ENCODE measurements around the gene SLC9C1.

The SLC9C1 gene

DNA sequence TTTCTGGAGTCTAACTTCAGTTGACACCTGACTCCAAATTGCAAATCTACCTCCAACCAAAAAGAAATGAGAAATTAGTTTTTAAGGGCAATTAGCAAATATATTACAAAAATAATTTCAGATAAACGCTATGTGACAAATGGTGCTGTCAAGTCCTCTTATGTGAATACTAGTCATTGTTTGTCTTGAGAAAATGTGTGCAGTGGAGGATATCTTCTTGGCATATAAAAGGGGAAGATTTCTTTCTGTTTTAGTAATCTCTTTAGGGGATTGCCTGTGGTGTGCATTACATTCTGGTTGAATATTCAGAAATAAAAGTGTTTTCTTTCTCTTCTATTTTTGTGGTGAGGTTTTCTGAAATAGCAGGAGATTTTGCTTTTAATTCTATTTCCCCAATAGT, 158.0 kb downstream of the SLC9C1 start:
- H3K9ac ChIP-seq (ENCODE audit: low read depth, low read length, poor library complexity, severe bottlenecking), result no peak overlapping the region
- no peaks in the 10 kb centered on the region for H3K9me3 ChIP-seq (ENCODE audit: insufficient read depth, low read depth, low read length)
- H3K36me3 ChIP-seq (ENCODE audit: insufficient read depth, low read length), result no peaks in the 10 kb centered on the region
- no peak overlapping the region for H2AFZ ChIP-seq (ENCODE audit: low read length)
- no peaks in the 10 kb centered on the region for H3K9me2 ChIP-seq (replicated peaks; ENCODE audit: low read depth, low read length)
- H3K4me2 ChIP-seq (ENCODE audit: low read depth, low read length, poor library complexity, severe bottlenecking), result no peak overlapping the region
- peaks cover 38% of the 10 kb centered on the region for H3K4me1 ChIP-seq (ENCODE audit: insufficient read depth, low read length, poor library complexity, severe bottlenecking)
- H4K20me1 ChIP-seq (ENCODE audit: insufficient read depth, low read length, poor library complexity, severe bottlenecking), result no peaks in the 10 kb centered on the region
- H3K4me3 ChIP-seq (ENCODE audit: low read length, poor library complexity, severe bottlenecking), result no peak overlapping the region
- TF ChIP-seq EZH2phosphoT487 (IDR thresholded peaks at IDR 0.05; ENCODE audit: borderline replicate concordance), result no peak
- TF ChIP-seq, protein P1, sequence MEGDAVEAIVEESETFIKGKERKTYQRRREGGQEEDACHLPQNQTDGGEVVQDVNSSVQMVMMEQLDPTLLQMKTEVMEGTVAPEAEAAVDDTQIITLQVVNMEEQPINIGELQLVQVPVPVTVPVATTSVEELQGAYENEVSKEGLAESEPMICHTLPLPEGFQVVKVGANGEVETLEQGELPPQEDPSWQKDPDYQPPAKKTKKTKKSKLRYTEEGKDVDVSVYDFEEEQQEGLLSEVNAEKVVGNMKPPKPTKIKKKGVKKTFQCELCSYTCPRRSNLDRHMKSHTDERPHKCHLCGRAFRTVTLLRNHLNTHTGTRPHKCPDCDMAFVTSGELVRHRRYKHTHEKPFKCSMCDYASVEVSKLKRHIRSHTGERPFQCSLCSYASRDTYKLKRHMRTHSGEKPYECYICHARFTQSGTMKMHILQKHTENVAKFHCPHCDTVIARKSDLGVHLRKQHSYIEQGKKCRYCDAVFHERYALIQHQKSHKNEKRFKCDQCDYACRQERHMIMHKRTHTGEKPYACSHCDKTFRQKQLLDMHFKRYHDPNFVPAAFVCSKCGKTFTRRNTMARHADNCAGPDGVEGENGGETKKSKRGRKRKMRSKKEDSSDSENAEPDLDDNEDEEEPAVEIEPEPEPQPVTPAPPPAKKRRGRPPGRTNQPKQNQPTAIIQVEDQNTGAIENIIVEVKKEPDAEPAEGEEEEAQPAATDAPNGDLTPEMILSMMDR (conservative IDR thresholded peaks at IDR 0.05; ENCODE audit: low read length), result no peak
- no peaks in the 10 kb centered on the region for H3K27me3 ChIP-seq (ENCODE audit: insufficient read depth, low read length, poor library complexity, severe bottlenecking)
- no peaks in the 10 kb centered on the region for H3F3A ChIP-seq (ENCODE audit: low read depth)
- no peaks in the 10 kb centered on the region for H3K79me2 ChIP-seq (ENCODE audit: insufficient read depth, low read length)

DNA sequence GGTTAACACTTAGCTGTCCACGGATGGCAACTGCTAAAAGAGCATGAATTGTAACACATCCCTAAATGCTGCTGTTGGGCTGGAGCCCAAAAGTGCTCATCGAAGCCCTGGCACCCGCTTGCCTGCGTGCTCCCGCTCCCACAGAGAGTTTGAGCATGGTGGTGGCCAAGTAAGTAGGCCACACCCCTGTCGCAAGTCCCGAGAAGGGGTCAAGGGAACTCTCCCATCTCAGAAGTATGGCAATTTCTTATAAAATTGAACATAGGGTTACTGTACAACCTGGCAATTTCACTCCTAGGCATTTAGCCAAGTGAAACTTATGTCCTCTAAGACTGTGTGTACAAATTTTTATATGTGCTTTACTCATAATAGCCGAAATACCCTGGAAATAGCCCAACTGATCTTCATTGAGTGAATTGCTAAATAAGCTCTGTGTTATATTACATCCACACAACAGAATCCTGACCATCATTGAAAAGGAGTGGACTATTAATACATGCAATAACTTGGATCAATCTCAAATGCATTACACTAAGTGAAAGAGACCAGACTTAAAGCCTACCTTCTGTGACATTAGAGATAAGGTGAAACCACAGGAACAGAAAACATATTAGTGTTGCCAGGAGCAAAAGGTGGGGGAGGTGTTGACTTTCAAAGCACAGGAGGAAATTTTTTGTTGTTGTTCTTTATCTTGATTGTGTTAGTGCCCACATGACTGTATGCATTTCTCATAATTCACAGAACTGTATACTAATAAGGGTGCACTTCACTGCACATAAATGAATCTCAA, 159.5 kb downstream of the SLC9C1 start:
- Histone ChIP-seq H3K4me2 (ENCODE audit: low read depth, low read length, poor library complexity, severe bottlenecking) (peak overlapping the region; percentile 25), H4K20me1 (ENCODE audit: insufficient read depth, low read length, poor library complexity, severe bottlenecking) (no peaks in the 10 kb centered on the region), H3K36me3 (ENCODE audit: insufficient read depth, low read length) (no peaks in the 10 kb centered on the region), H3K27me3 (ENCODE audit: insufficient read depth, low read length, poor library complexity, severe bottlenecking) (no peaks in the 10 kb centered on the region), H3K9me3 (ENCODE audit: insufficient read depth, low read depth, low read length) (no peaks in the 10 kb centered on the region), H3K9me2 (replicated peaks; ENCODE audit: low read depth, low read length) (no peaks in the 10 kb centered on the region), H3K79me2 (ENCODE audit: insufficient read depth, low read length) (no peaks in the 10 kb centered on the region), H2AFZ (ENCODE audit: low read length) (no peak overlapping the region), H3F3A (ENCODE audit: low read depth) (no peaks in the 10 kb centered on the region), H3K4me1 (ENCODE audit: insufficient read depth, low read length, poor library complexity, severe bottlenecking) (peaks cover 47% of the 10 kb centered on the region), H3K4me3 (ENCODE audit: low read length, poor library complexity, severe bottlenecking) (no peak overlapping the region), H3K9ac (ENCODE audit: low read depth, low read length, poor library complexity, severe bottlenecking) (no peak overlapping the region)
- TF ChIP-seq, protein P1 (conservative IDR thresholded peaks at IDR 0.05; ENCODE audit: low read length), result no peak
- no peak for TF ChIP-seq EZH2phosphoT487 (IDR thresholded peaks at IDR 0.05; ENCODE audit: borderline replicate concordance)

DNA sequence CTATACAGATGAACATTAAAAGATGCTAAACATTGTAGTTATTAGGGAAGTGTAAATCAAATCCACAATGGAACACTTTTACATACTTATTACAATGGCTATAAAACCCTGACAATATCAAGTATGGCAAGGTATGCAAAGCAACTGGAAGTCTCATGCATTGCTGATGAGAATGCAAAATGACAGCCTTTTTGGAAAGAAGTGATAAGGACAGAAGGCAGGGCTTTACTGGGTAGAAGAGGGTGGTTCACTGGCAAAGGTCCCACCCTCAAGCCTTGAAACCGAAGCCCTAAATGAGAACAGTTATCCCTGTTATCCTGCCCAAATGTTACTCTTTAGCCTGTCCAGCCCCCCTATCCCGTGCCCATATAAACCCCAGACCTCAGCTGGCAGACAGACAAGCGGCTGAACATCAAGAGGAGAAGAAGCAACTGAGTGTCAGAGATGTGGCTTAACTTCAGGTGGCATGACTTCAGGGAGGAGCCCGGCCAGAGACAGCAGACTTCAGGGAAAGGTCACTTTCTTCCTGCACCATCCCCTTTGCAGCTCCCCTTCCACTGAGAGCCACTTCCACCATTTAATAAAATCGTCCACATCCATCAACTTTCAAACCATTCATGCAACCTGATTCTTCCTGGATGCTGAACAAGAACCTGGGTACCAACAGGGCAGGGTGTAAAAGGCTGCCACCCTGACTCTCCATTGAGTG, 160.2 kb downstream of the SLC9C1 start:
- H3K4me1 ChIP-seq (ENCODE audit: insufficient read depth, low read length, poor library complexity, severe bottlenecking), result peaks cover 54% of the 10 kb centered on the region
- H3F3A ChIP-seq (ENCODE audit: low read depth), result no peaks in the 10 kb centered on the region
- no peak overlapping the region for H3K9ac ChIP-seq (ENCODE audit: low read depth, low read length, poor library complexity, severe bottlenecking)
- no peaks in the 10 kb centered on the region for H3K9me2 ChIP-seq (replicated peaks; ENCODE audit: low read depth, low read length)
- H3K4me3 ChIP-seq (ENCODE audit: low read length, poor library complexity, severe bottlenecking), result no peak overlapping the region
- no peaks in the 10 kb centered on the region for H4K20me1 ChIP-seq (ENCODE audit: insufficient read depth, low read length, poor library complexity, severe bottlenecking)
- no peaks in the 10 kb centered on the region for H3K79me2 ChIP-seq (ENCODE audit: insufficient read depth, low read length)
- TF ChIP-seq EZH2phosphoT487 (IDR thresholded peaks at IDR 0.05; ENCODE audit: borderline replicate concordance), result no peak
- TF ChIP-seq, protein P1 (conservative IDR thresholded peaks at IDR 0.05; ENCODE audit: low read length), result no peak
- H3K4me2 ChIP-seq (ENCODE audit: low read depth, low read length, poor library complexity, severe bottlenecking), result no peak overlapping the region
- H3K9me3 ChIP-seq (ENCODE audit: insufficient read depth, low read depth, low read length), result no peaks in the 10 kb centered on the region
- no peak overlapping the region for H2AFZ ChIP-seq (ENCODE audit: low read length)
- no peaks in the 10 kb centered on the region for H3K27me3 ChIP-seq (ENCODE audit: insufficient read depth, low read length, poor library complexity, severe bottlenecking)
- H3K36me3 ChIP-seq (ENCODE audit: insufficient read depth, low read length), result no peaks in the 10 kb centered on the region
